ENCODE measurements around the gene CTXN1.
"Not testable (repeated sequence)": the region's sequence is repeated elsewhere in the genome, so short reads cannot be mapped to it uniquely, and the experiment has no call there.

The CTXN1 gene

DNA sequence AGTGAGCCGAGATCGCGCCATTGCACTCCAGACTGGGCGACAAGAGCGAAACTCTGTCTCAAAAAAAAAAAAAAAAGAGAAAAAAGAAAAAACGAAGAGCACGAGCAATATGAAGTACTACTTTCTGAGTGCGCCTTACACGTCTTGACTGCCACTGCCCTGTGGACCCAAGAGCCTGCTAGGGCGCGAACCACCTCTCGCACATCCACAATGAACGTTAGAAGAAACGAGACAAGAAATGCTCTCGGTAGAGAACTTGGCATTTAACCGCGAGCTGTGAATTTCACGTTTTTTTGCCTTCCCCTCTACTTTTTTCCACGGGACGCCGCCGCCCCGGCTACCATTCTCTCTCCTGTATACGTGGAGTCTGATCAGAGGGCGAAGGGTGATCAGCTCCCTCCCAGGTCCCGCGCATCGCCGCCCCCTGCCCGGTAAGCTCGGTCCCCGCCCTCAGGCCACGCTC, 17.1 kb upstream of the CTXN1 start:
- Histone ChIP-seq H3K9ac (ENCODE audit: low read depth, low read length) (peak overlapping the region; percentile 98), H3K4me1 (ENCODE audit: control insufficient read depth, insufficient read depth, low read length) (no peaks in the 10 kb centered on the region), H3K36me3 (ENCODE audit: control insufficient read depth, insufficient read depth, low read length) (peaks cover 15% of the 10 kb centered on the region), H3K27me3 (ENCODE audit: control insufficient read depth, insufficient read depth, low read length) (no peaks in the 10 kb centered on the region), H3K4me3 (ENCODE audit: low read depth, low read length) (peak overlapping the region; percentile 87), H3K9me3 (ENCODE audit: control insufficient read depth, insufficient read depth, low read length) (no peaks in the 10 kb centered on the region)

DNA sequence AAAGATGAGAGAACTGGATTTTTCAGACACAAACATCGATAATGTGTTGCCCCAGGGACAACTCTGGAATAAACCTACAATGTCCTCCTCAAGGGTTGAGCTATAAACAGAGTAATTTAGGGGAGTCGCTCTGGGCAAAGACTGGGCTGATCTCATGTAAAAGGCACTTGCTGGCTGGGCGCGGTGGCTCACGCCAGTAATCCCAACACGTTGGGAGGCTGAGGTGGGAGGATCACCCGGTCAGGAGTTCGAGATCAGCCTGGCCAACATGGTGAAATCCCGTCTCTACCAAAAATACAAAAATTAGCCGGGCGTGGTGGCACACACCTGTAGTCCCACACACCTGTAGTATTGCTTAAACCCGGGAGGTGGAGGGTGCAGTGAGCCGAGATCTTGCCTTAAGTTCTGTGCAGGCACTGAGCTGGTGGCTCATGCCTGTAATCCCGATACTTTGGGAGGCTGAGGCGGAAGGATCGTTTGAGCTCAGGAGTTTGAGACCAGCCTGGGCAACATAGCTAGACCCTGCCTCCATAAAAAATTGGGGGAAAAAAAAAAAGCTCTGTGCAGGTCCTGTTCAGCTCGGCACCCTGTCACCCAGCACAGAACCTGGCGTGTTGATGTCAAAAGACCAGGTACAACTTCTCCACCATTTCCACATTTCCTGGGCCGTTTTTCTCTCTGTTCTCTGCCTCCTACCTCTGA, 16.1 kb upstream of the CTXN1 start:
- Histone ChIP-seq H3K4me3 (ENCODE audit: low read depth, low read length) (peak overlapping the region; percentile 87), H3K36me3 (ENCODE audit: control insufficient read depth, insufficient read depth, low read length) (peaks cover 21% of the 10 kb centered on the region), H3K4me1 (ENCODE audit: control insufficient read depth, insufficient read depth, low read length) (no peaks in the 10 kb centered on the region), H3K9me3 (ENCODE audit: control insufficient read depth, insufficient read depth, low read length) (no peaks in the 10 kb centered on the region), H3K9ac (ENCODE audit: low read depth, low read length) (peak overlapping the region; percentile 1), H3K27me3 (ENCODE audit: control insufficient read depth, insufficient read depth, low read length) (no peaks in the 10 kb centered on the region)

DNA sequence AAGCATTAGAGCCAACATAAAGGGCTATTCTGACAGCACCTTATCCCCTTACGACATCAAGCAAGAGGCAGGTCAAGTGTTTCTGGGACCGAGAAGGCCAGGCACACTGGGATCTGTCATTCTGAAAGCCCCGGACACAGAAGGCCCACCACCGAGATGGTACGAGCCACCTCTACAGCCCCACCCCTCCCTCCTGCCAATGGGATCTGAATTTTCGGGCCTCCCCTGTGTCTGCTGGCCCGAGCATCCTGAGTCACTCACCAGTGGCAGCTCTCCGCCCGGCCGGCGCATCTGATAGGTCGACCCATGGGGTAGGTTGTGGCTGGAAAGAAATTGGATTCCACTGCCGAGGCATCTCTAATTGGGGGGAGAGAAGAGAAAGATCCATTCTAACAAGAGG, 14.9 kb upstream of the CTXN1 start:
- Histone ChIP-seq H3K9me3 (ENCODE audit: control insufficient read depth, insufficient read depth, low read length) (no peaks in the 10 kb centered on the region), H3K9ac (ENCODE audit: low read depth, low read length) (no peak overlapping the region), H3K4me1 (ENCODE audit: control insufficient read depth, insufficient read depth, low read length) (no peaks in the 10 kb centered on the region), H3K4me3 (ENCODE audit: low read depth, low read length) (no peak overlapping the region), H3K27me3 (ENCODE audit: control insufficient read depth, insufficient read depth, low read length) (no peaks in the 10 kb centered on the region), H3K36me3 (ENCODE audit: control insufficient read depth, insufficient read depth, low read length) (peaks cover 24% of the 10 kb centered on the region)

DNA sequence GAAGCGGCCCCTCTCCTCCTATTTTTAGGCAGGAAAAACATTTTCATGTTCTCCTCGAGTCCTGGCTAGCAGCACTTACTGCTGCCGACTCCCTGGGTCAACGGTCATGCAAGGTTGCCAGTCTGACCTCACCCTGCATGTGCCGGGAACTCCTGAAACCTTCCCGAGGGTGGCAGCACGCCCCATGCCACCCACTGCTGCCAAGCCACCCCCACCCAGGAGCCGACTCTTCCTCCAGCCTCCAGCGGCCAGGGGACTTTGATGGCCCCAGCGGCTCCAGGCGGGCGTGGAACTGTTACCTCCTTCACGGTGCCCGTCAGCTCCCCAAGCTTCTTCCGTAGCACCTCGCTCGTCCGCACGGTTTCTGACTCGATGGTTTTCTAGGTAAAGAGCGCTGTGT, 8.8 kb upstream of the CTXN1 start:
- H3K36me3 ChIP-seq (ENCODE audit: control insufficient read depth, insufficient read depth, low read length) = peaks cover 65% of the 10 kb centered on the region
- H3K27me3 ChIP-seq (ENCODE audit: control insufficient read depth, insufficient read depth, low read length) = no peaks in the 10 kb centered on the region
- H3K9ac ChIP-seq (ENCODE audit: low read depth, low read length) = no peak overlapping the region
- no peaks in the 10 kb centered on the region for H3K4me1 ChIP-seq (ENCODE audit: control insufficient read depth, insufficient read depth, low read length)
- no peak overlapping the region for H3K4me3 ChIP-seq (ENCODE audit: low read depth, low read length)
- H3K9me3 ChIP-seq (ENCODE audit: control insufficient read depth, insufficient read depth, low read length) = no peaks in the 10 kb centered on the region

DNA sequence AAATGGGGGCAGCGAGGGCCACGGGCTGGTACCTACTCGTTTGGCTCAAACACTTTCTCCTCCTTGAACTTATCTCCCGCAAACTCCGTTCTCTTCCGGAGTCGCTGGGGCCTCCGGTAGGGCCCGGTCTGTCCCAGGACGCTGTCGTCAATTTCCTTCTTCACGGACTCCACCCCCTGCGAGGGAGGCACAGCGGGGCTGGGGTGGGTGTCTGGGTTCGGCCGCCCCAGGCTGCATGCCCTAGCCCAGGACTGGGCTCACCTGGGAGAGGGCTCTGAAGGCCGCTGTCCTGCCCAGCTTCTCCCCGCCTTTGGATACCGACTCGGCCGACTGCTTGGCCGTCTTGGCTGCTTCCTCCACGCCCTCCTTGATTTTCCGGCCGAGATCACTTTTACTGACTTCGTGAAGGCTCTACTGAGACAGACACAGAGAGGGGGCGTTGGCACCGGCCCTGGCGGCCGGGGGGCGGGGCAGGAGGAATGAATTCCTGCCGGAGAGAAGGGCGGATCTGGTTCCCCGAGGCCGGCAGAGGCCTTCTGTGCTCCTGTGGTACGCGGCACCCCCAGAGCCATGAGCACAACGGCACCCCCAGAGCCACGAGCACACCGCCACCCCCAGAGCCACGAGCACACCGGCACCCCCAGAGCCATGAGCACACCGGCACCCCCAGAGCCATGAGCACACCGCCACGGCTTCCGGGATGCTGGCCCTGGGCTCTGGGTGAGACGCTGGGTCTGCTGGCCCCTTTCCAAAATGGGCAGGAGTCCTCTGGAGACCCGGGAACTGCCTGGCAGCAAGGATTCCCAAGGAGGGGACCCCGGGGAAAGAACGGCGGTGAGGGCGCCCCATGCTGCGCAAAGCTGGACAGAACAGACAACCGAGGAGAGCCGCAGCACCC, 8.1 kb upstream of the CTXN1 start:
- Histone ChIP-seq H3K4me1 (ENCODE audit: control insufficient read depth, insufficient read depth, low read length) (no peaks in the 10 kb centered on the region), H3K9ac (ENCODE audit: low read depth, low read length) (no peak overlapping the region), H3K4me3 (ENCODE audit: low read depth, low read length) (no peak overlapping the region), H3K9me3 (ENCODE audit: control insufficient read depth, insufficient read depth, low read length) (no peaks in the 10 kb centered on the region), H3K36me3 (ENCODE audit: control insufficient read depth, insufficient read depth, low read length) (peaks cover 65% of the 10 kb centered on the region), H3K27me3 (ENCODE audit: control insufficient read depth, insufficient read depth, low read length) (no peaks in the 10 kb centered on the region)

DNA sequence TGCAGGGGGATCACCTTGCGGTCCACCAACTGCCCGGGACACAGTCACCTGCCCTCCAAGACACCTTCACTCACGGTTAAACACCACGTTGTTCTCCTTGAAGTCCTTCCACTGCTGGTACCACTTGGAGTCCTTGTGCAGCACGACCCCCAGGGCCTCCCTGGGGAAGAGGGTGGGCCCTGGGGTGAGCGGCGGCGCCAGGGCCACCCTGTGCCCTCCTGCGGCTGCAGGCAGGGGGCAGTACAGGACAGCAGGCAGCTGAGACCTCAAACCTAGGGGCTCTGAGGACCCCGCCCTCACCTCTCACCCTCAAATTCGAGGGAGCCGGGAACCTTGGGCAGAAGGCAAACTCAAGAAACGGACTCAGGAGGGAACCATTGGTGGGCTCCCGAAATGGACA, 7.5 kb upstream of the CTXN1 start:
- H3K27me3 ChIP-seq (ENCODE audit: control insufficient read depth, insufficient read depth, low read length) = no peaks in the 10 kb centered on the region
- peaks cover 65% of the 10 kb centered on the region for H3K36me3 ChIP-seq (ENCODE audit: control insufficient read depth, insufficient read depth, low read length)
- no peaks in the 10 kb centered on the region for H3K4me1 ChIP-seq (ENCODE audit: control insufficient read depth, insufficient read depth, low read length)
- H3K4me3 ChIP-seq (ENCODE audit: low read depth, low read length) = no peak overlapping the region
- H3K9me3 ChIP-seq (ENCODE audit: control insufficient read depth, insufficient read depth, low read length) = no peaks in the 10 kb centered on the region
- H3K9ac ChIP-seq (ENCODE audit: low read depth, low read length) = no peak overlapping the region

DNA sequence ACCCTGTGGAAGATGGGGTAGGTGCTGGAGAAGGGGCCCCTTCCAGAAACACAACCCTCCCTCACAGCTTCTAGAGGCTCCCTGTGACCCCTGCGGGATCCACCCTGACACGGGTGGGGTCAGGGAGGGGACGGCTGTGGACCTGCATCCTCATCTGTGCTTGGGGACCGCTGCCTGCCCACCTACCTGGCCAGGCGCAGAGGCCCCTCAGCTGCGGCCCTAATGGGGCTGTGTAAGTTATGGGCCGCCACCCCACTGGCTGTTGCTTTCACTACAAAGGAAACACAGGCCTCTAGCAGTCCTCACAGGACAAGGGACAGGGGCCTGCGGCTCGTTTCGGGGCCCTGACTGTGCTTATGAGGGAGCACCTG, 7.0 kb upstream of the CTXN1 start:
- H3K36me3 ChIP-seq (ENCODE audit: control insufficient read depth, insufficient read depth, low read length) = peaks cover 65% of the 10 kb centered on the region

DNA sequence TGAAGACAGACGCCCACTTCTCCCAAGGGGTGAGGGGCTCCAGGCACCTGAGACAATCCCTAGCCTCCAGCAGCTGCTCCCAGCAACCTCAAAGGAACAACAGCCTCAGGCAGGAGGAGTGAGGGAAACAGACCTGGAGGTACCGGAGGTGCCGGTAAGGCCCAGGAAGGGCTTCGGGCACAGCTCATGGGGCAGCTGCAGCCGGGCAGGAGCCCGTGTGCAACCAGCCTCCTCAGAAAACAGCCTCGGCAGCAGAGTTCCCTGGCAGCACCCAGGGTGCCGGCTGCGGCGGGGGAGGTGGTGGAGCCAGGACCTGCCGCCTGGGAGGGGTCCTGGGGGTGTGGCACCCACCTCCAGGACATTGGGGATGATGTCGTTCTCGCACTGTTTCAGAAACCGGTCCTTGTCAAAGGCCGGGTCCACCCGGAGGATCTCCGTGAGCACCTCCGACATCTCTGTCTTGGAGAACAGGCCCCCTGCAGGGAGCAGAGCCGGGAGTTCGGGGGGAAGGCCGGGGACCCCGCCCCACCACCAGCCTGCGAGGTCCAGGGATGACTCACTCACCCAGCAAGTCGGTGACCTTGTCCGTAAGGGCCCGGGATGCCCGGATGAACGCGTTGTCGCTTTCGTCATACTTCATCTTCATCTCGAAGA, 6.5 kb upstream of the CTXN1 start:
- peaks cover 62% of the 10 kb centered on the region for H3K36me3 ChIP-seq (ENCODE audit: control insufficient read depth, insufficient read depth, low read length)
- H3K9ac ChIP-seq (ENCODE audit: low read depth, low read length) = no peak overlapping the region
- H3K4me1 ChIP-seq (ENCODE audit: control insufficient read depth, insufficient read depth, low read length) = no peaks in the 10 kb centered on the region
- no peaks in the 10 kb centered on the region for H3K9me3 ChIP-seq (ENCODE audit: control insufficient read depth, insufficient read depth, low read length)
- no peak overlapping the region for H3K4me3 ChIP-seq (ENCODE audit: low read depth, low read length)
- H3K27me3 ChIP-seq (ENCODE audit: control insufficient read depth, insufficient read depth, low read length) = no peaks in the 10 kb centered on the region

More for the DNA sequence above, 7.0 kb upstream of the CTXN1 start:
- Histone ChIP-seq H3K4me3 (ENCODE audit: low read depth, low read length) (no peak overlapping the region), H3K27me3 (ENCODE audit: control insufficient read depth, insufficient read depth, low read length) (no peaks in the 10 kb centered on the region), H3K4me1 (ENCODE audit: control insufficient read depth, insufficient read depth, low read length) (no peaks in the 10 kb centered on the region), H3K9ac (ENCODE audit: low read depth, low read length) (no peak overlapping the region), H3K9me3 (ENCODE audit: control insufficient read depth, insufficient read depth, low read length) (no peaks in the 10 kb centered on the region)

DNA sequence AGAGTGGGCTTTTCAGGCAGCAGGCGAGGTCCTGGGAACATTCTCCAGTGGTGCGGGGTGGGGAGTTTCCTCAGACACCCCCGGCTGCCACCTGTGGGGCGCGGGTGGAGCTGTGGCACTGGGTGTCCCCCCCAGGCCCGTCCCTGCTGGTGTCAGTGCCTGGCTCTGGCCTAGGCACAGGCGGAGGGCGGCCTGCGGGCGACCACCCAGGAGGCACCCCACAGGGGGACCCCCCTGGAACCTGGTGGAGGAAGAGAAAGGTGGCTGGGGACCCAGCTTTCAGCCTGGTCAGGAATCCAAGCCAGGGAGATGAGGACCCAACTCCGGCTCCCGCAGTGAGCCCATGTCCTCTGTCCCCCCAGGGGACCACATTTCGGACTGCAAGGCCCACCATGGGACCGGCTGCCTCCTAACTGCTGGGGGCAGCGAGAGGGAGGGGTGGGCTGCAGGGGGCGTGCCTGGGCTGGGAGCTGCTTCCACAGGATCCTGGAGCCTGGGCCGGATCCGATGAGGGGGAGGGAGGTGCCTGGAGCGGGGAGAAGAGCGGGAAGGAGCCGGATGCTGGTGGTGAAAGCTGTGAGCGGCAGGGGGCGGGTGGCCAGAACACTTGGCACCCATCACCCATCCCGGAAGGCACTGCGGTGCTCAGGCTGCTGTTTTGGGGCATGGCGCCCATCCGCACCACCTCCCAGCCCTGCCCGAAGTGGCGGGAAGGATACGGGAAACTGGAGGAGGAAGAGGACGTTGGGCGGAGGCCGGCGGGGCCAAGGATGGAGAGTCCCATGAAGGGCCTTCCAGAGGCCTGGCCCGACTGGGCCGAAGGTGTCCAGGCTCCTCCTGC, 5.5 kb upstream of the CTXN1 start:
- Histone ChIP-seq H3K27me3 (ENCODE audit: control insufficient read depth, insufficient read depth, low read length) (no peaks in the 10 kb centered on the region), H3K4me1 (ENCODE audit: control insufficient read depth, insufficient read depth, low read length) (no peaks in the 10 kb centered on the region), H3K4me3 (ENCODE audit: low read depth, low read length) (no peak overlapping the region), H3K9ac (ENCODE audit: low read depth, low read length) (no peak overlapping the region), H3K36me3 (ENCODE audit: control insufficient read depth, insufficient read depth, low read length) (peaks cover 56% of the 10 kb centered on the region), H3K9me3 (ENCODE audit: control insufficient read depth, insufficient read depth, low read length) (no peaks in the 10 kb centered on the region)

DNA sequence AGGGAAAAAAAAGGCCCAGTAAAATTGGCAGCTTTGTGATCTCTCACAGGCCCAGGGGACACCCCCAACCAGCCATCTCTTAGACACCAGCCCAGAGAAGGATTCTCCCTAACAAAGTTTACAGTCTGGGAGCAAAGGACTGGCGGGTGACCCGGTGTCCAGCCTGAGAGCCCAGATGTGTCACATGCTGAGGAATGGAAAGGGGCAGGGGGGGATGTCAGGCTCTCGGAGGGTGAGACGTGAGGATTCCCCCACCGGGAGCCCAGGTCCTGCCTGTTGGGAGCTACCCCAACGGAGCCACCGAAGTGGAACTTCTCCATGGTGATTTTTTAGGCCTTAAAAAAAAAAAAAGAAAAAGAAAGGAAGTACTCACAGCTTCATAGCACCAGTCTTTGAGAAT, 4.8 kb upstream of the CTXN1 start:
- H3K9ac ChIP-seq (ENCODE audit: low read depth, low read length) = no peak overlapping the region
- peaks cover 54% of the 10 kb centered on the region for H3K36me3 ChIP-seq (ENCODE audit: control insufficient read depth, insufficient read depth, low read length)

DNA sequence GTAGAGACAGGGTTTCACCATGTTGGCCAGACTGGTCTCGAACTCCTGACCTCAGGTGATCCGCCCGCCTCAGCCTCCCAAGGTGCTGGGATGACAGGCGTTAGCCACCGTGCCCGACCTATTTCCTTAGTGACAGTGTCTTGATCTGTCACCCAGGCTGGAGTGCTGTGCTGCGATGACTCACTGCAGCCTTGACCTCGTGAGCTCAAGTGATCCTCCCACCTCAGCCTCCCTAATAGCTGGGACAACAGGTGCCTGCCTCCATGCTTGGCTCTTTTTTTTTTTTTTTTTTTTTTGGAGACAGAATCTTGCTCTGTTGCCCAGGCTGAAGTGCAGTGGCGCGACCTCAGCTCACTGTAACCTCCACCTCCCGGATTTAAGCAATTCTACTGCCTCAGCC, 4.1 kb upstream of the CTXN1 start:
- H3K9ac ChIP-seq (ENCODE audit: low read depth, low read length); H3K27me3 ChIP-seq (ENCODE audit: control insufficient read depth, insufficient read depth, low read length); H3K4me1 ChIP-seq (ENCODE audit: control insufficient read depth, insufficient read depth, low read length); H3K9me3 ChIP-seq (ENCODE audit: control insufficient read depth, insufficient read depth, low read length); H3K4me3 ChIP-seq (ENCODE audit: low read depth, low read length): not testable (repeated sequence)
- peaks cover 48% of the 10 kb centered on the region for H3K36me3 ChIP-seq (ENCODE audit: control insufficient read depth, insufficient read depth, low read length)

More for the DNA sequence above, 4.8 kb upstream of the CTXN1 start:
- Histone ChIP-seq H3K9me3 (ENCODE audit: control insufficient read depth, insufficient read depth, low read length) (no peaks in the 10 kb centered on the region), H3K27me3 (ENCODE audit: control insufficient read depth, insufficient read depth, low read length) (no peaks in the 10 kb centered on the region), H3K4me3 (ENCODE audit: low read depth, low read length) (no peak overlapping the region), H3K4me1 (ENCODE audit: control insufficient read depth, insufficient read depth, low read length) (no peaks in the 10 kb centered on the region)

Measured in iPS-15b (cell line).